H1 (cell line): ENCODE results near the gene ATP5MC3. TPM values are rescaled to one million over a fixed set of nuclear protein-coding genes. Genes with fewer than 3 reads are reported as not detected.

Experiments
- CTCF ChIA-PET: fragments of 300-600 bp; sonication (Branson Sonifier 250); formaldehyde crosslinking; loops from one replicate; lab custom pipeline; 2021; ENCODE audit not compliant: partially characterized antibody; lab: Charles Lee
- POLR2A ChIA-PET: fragments of 300-600 bp; sonication (Branson Sonifier 250); formaldehyde crosslinking; loops from one replicate; lab custom pipeline; 2021; ENCODE audit warnings: inconsistent platforms; ENCODE audit not compliant: partially characterized antibody; lab: Charles Lee
- DNase-seq, 2 experiments: peaks; one replicate each; pipeline versions ENCODE4 v3.0.0 to v3.0.0-alpha.2; 2010 to 2022; ENCODE audit warnings: low spot score in 2 of 2, low read depth in 1 of 2, mixed read lengths in 1 of 2
- FAIRE-seq: peaks from 2 replicates; lab custom pipeline; 2011; peaks lifted over from hg19 to GRCh38; lab: Jason Lieb, UNC
- H2AFZ ChIP-seq: 2 replicates; pipeline ENCODE4 v1.8.1; 2012; ENCODE audit warnings: low read length, inconsistent platforms
- H2AK5ac ChIP-seq: 2 replicates; pipeline ENCODE4 v1.6.1; 2013; ENCODE audit warnings: low read depth, low read length
- H2BK120ac ChIP-seq: replicated peaks from 2 replicates; pipeline ENCODE3; 2013; ENCODE audit warnings: low read depth, low read length, inconsistent platforms
- H2BK12ac ChIP-seq: 2 replicates; pipeline ENCODE4 v1.6.1; 2013; ENCODE audit warnings: low read depth, low read length
- H2BK15ac ChIP-seq: 2 replicates; pipeline ENCODE4 v1.6.1; 2013; ENCODE audit warnings: low read length
- H2BK20ac ChIP-seq: 2 replicates; pipeline ENCODE4 v1.6.1; 2013; ENCODE audit warnings: low read length
- H2BK5ac ChIP-seq: 2 replicates; pipeline ENCODE4 v1.6.1; 2013; ENCODE audit warnings: low read depth, low read length
- H3K14ac ChIP-seq: 2 replicates; pipeline ENCODE4 v1.6.1; 2013; ENCODE audit warnings: inconsistent platforms; ENCODE audit not compliant: insufficient read length
- H3K18ac ChIP-seq: 2 replicates; pipeline ENCODE4 v1.6.1; 2013; ENCODE audit warnings: low read length; ENCODE audit errors: extremely low read depth
- H3K23ac ChIP-seq: 2 replicates; pipeline ENCODE4 v1.6.1; 2013; ENCODE audit warnings: inconsistent platforms; ENCODE audit not compliant: insufficient read length
- H3K23me2 ChIP-seq: 2 replicates; pipeline ENCODE4 v1.6.1; 2013; ENCODE audit warnings: low read depth, low read length
- H3K27ac ChIP-seq: 2 replicates; pipeline ENCODE4 v1.6.1; 2011; ENCODE audit warnings: low read depth, low read length, inconsistent platforms
- H3K27me3 ChIP-seq, 4 experiments: replicated peaks in 1 of 4; 1 replicate in 1 of 4; 2 replicates in 3 of 4; pipeline versions ENCODE4 v1.6.1 to v1.8.1; 2011 to 2013; ENCODE audit warnings: low read length in 3 of 4, mild to moderate bottlenecking in 3 of 4, inconsistent platforms in 2 of 4, mixed read lengths in 2 of 4, moderate library complexity in 1 of 4; ENCODE audit not compliant: control insufficient read depth in 3 of 4, insufficient read depth in 3 of 4; ENCODE audit errors: extremely low read depth in 1 of 4
- H3K36me3 ChIP-seq, 4 experiments: 2 replicates each; pipeline versions ENCODE4 v1.6.1 to v1.8.1; 2011 to 2013; ENCODE audit warnings: mild to moderate bottlenecking in 4 of 4, low read length in 3 of 4, moderate library complexity in 2 of 4, control low read depth in 1 of 4, inconsistent platforms in 1 of 4; ENCODE audit not compliant: insufficient read depth in 4 of 4, control insufficient read depth in 2 of 4
- H3K4ac ChIP-seq: replicated peaks from 2 replicates; pipeline ENCODE3; 2013; ENCODE audit warnings: low read length, low read depth, mixed read lengths, inconsistent platforms; ENCODE audit not compliant: insufficient read length
- H3K4me1 ChIP-seq, 4 experiments: replicated peaks in 1 of 4; 1 replicate in 1 of 4; 2 replicates in 3 of 4; pipeline versions ENCODE4 v1.6.1 to v1.8.1; 2011 to 2013; ENCODE audit warnings: low read length in 3 of 4, inconsistent platforms in 2 of 4, mixed read lengths in 1 of 4; ENCODE audit not compliant: insufficient read depth in 4 of 4, control insufficient read depth in 3 of 4
- H3K4me2 ChIP-seq, 2 experiments: 2 replicates each; pipeline versions ENCODE4 v1.6.1 to v1.8.1; 2011 to 2013; ENCODE audit warnings: low read depth in 2 of 2, low read length in 2 of 2, control low read depth in 1 of 2, inconsistent platforms in 1 of 2, mild to moderate bottlenecking in 1 of 2; ENCODE audit not compliant: insufficient read depth in 1 of 2
- H3K4me3 ChIP-seq, 4 experiments: fragments of 200-600, 300-600 bp in 1 of 4; sonication (generic), shearing (Covaris generic), sonication (Bioruptor Twin) in 1 of 4; 2 replicates each; pipeline versions ENCODE4 v1.5.1 to v1.8.1; 2011 to 2016; ENCODE audit warnings: low read length in 4 of 4, low read depth in 3 of 4, control low read depth in 2 of 4, inconsistent platforms in 2 of 4, mild to moderate bottlenecking in 2 of 4, mixed read lengths in 1 of 4, moderate library complexity in 1 of 4; ENCODE audit not compliant: insufficient read depth in 2 of 4; ENCODE audit errors: extremely low read depth in 1 of 4
- H3K56ac ChIP-seq: replicated peaks from 2 replicates; pipeline ENCODE3; 2013; ENCODE audit warnings: low read depth, mild to moderate bottlenecking, mixed read lengths, low read length, inconsistent platforms; ENCODE audit not compliant: insufficient read length
- H3K79me1 ChIP-seq: 2 replicates; pipeline ENCODE4 v1.6.1; 2013; ENCODE audit warnings: low read depth, low read length, control low read depth
- H3K79me2 ChIP-seq, 2 experiments: 2 replicates each; pipeline versions ENCODE4 v1.6.1 to v1.8.1; 2012 to 2013; ENCODE audit warnings: low read length in 2 of 2, mild to moderate bottlenecking in 2 of 2, inconsistent platforms in 1 of 2; ENCODE audit not compliant: insufficient read depth in 2 of 2, control insufficient read depth in 1 of 2
- H3K9ac ChIP-seq, 4 experiments: replicated peaks in 1 of 4; 1 replicate in 1 of 4; 2 replicates in 3 of 4; pipeline versions ENCODE4 v1.6.1 to v1.8.1; 2011 to 2013; ENCODE audit warnings: low read depth in 3 of 4, low read length in 3 of 4, control low read depth in 2 of 4, mild to moderate bottlenecking in 2 of 4, moderate library complexity in 2 of 4, inconsistent platforms in 1 of 4; ENCODE audit errors: extremely low read depth in 1 of 4
- H3K9me3 ChIP-seq, 2 experiments: 2 replicates each; pipeline versions ENCODE4 v1.6.1 to v1.8.1; 2012 to 2013; ENCODE audit warnings: mild to moderate bottlenecking in 2 of 2, moderate library complexity in 2 of 2, control low read depth in 1 of 2, inconsistent platforms in 1 of 2, low read depth in 1 of 2, low read length in 1 of 2, mixed read lengths in 1 of 2; ENCODE audit not compliant: insufficient read depth in 2 of 2
- H4K20me1 ChIP-seq, 2 experiments: replicated peaks in 1 of 2; 2 replicates each; pipeline versions ENCODE3 to v1.8.1; 2011 to 2013; ENCODE audit warnings: inconsistent platforms in 2 of 2, low read length in 2 of 2, mild to moderate bottlenecking in 1 of 2; ENCODE audit not compliant: insufficient read depth in 2 of 2, control insufficient read depth in 1 of 2
- H4K5ac ChIP-seq: 2 replicates; pipeline ENCODE4 v1.6.1; 2013; ENCODE audit warnings: low read length, low read depth, mixed read lengths, inconsistent platforms; ENCODE audit not compliant: insufficient read length
- H4K8ac ChIP-seq: 2 replicates; pipeline ENCODE4 v1.8.0; 2013; ENCODE audit warnings: mild to moderate bottlenecking, moderate library complexity, low read length, inconsistent platforms; ENCODE audit not compliant: insufficient read depth; ENCODE audit errors: extremely low read depth
- H4K91ac ChIP-seq: replicated peaks from 2 replicates; pipeline ENCODE3; 2013; ENCODE audit warnings: low read length, mixed read lengths, inconsistent platforms; ENCODE audit not compliant: insufficient read length
- WGBS, 2 experiments: shearing (Covaris generic) in 1 of 2; methylation state at CpG; one replicate each; pipeline versions ENCODE4 v1.1.6 to v1.1.7; 2013 to 2015; ENCODE audit warnings: low lambda C conversion rate in 2 of 2, mixed read lengths in 2 of 2, inconsistent platforms in 1 of 2, low coverage in 1 of 2, missing lambda C conversion rate in 1 of 2; ENCODE audit not compliant: insufficient replicate concordance in 2 of 2, insufficient coverage in 1 of 2, insufficient read length in 1 of 2; ENCODE audit errors: extremely low coverage in 1 of 2, missing lambda C conversion rate in 1 of 2; 5-methylcytosine and 5-hydroxymethylcytosine counted together
- polyA plus RNA-seq, 7 experiments: library from polyadenylated mRNA; depleted of rRNA in 3 of 7; stranded (reverse) in 5 of 7; unstranded in 2 of 7; fragments of >200 nt in 5 of 7; fragments of 200-250 nt in 2 of 7; gene quantifications; 1 replicate in 5 of 7; 2 replicates in 1 of 7; 4 replicates in 1 of 7; pipeline versions ENCODE4 v1.2.1 to v1.2.3, GENCODE V29; 2011 to 2013; ENCODE audit warnings: missing spikeins in 2 of 7, mixed read lengths in 2 of 7
- total RNA-seq: library from RNA; stranded (reverse); fragmentation: NEBNext Ultra II Directional; extraction: Animal tissue kit (Norgen Biotek cat#: 25700); gene quantifications from 2 replicates; pipeline ENCODE4 v1.2.1, GENCODE V29; 2021

Gene ATP5MC3
- total and polyA plus RNA-seq, 2 of the 8 experiments (the other 6 are each of a cell fraction or from before 2014, with no cell fraction given): 320 to 856 TPM

GRCh38 chr2:175126661-175127060 is 54.8 kb downstream of the ATP5MC3 start:
- FAIRE-seq: no peak
- no peaks in the 10 kb centered on the region for H3K23me2 ChIP-seq
- no peak overlapping the region for H3K4me3 ChIP-seq
- 94% methylated on average over 1 of the region's 1 CpG; no CpG with 5 or more reads in 1 of the 2 experiments for WGBS, 2 experiments
- H2AFZ ChIP-seq: no peak overlapping the region
- no peak overlapping the region for H3K4me2 ChIP-seq
- H3K36me3 ChIP-seq: peaks cover 0 to 21% (median 5%) of the 10 kb centered on the region in 4 experiments; a peak in 5 of 8 replicates
- no peaks in the 10 kb centered on the region for H3K4me1 ChIP-seq
- no peak for DNase-seq
- no peak overlapping the region for H4K5ac ChIP-seq
- no peak overlapping the region for H3K23ac ChIP-seq
- H3K9me3 ChIP-seq: no peaks in the 10 kb centered on the region
- H3K56ac ChIP-seq: no peak overlapping the region
- H3K9ac ChIP-seq: no peak overlapping the region
- H2BK15ac ChIP-seq: no peak overlapping the region
- H2AK5ac ChIP-seq: no peak overlapping the region
- no peak overlapping the region for H3K4ac ChIP-seq
- no peak overlapping the region for H2BK120ac ChIP-seq
- POLR2A ChIA-PET: no interaction called here
- H3K79me1 ChIP-seq: no peaks in the 10 kb centered on the region
- H2BK5ac ChIP-seq: no peak overlapping the region
- H3K27ac ChIP-seq: no peak overlapping the region
- H2BK20ac ChIP-seq: no peak overlapping the region
- H3K14ac ChIP-seq: no peak overlapping the region
- H3K27me3 ChIP-seq: no peaks in the 10 kb centered on the region
- peaks cover 0 to 2% of the 10 kb centered on the region in 2 experiments for H4K20me1 ChIP-seq
- CTCF ChIA-PET: interaction anchor here (5.5 kb wide), 1 partner anchor 15 kb away, joined by 24 read pairs; no protein-coding TSS in a partner anchor
- no peak overlapping the region for H2BK12ac ChIP-seq
- H3K79me2 ChIP-seq: peaks cover 0 to 11% of the 10 kb centered on the region in 2 experiments; a peak in 1 of 4 replicates
- H3K18ac ChIP-seq: no peak overlapping the region
- H4K8ac ChIP-seq: no peak overlapping the region
- no peak overlapping the region for H4K91ac ChIP-seq
